H1 (cell line): ENCODE measurements around the gene GNG13. TPM values are rescaled to one million over a fixed set of nuclear protein-coding genes. Genes with fewer than 3 reads are reported as not detected.

Experiments used
- CHD7 ChIP-seq: fragments of 300-600 bp; sonication (generic); IDR thresholded peaks from 2 replicates; pipeline ENCODE4 v1.7.1; 2012; ENCODE audit warnings: low read length, moderate library complexity, mild to moderate bottlenecking, inconsistent platforms; ENCODE audit not compliant: insufficient replicate concordance
- CREB1 ChIP-seq: IDR thresholded peaks from 2 replicates; pipeline ENCODE4 v1.6.1; 2012; ENCODE audit warnings: inconsistent platforms
- KDM4A ChIP-seq: IDR thresholded peaks from one replicate; pipeline ENCODE4 v1.7.1; 2012; ENCODE audit warnings: low read depth, mild to moderate bottlenecking, moderate library complexity, low read length, inconsistent platforms; ENCODE audit not compliant: severe bottlenecking
- SUZ12 ChIP-seq: fragments of 200-600 bp; sonication (generic); IDR thresholded peaks from 2 replicates; pipeline ENCODE4 v1.6.1; 2012; ENCODE audit warnings: mild to moderate bottlenecking, inconsistent platforms, low read length, moderate library complexity, mixed read lengths
- polyA plus RNA-seq, 7 experiments: library from polyadenylated mRNA; depleted of rRNA in 3 of 7; stranded (reverse) in 5 of 7; unstranded in 2 of 7; fragments of >200 nt in 5 of 7; fragments of 200-250 nt in 2 of 7; gene quantifications; 1 replicate in 5 of 7; 2 replicates in 1 of 7; 4 replicates in 1 of 7; pipeline versions ENCODE4 v1.2.1 to v1.2.3, GENCODE V29; 2011 to 2013; ENCODE audit warnings: missing spikeins in 2 of 7, mixed read lengths in 2 of 7
- total RNA-seq: library from RNA; stranded (reverse); fragmentation: NEBNext Ultra II Directional; extraction: Animal tissue kit (Norgen Biotek cat#: 25700); gene quantifications from 2 replicates; pipeline ENCODE4 v1.2.1, GENCODE V29; 2021

The GNG13 gene
- total and polyA plus RNA-seq, 2 of the 8 experiments (the other 6 are each of a cell fraction or from before 2014, with no cell fraction given) = not detected

DNA sequence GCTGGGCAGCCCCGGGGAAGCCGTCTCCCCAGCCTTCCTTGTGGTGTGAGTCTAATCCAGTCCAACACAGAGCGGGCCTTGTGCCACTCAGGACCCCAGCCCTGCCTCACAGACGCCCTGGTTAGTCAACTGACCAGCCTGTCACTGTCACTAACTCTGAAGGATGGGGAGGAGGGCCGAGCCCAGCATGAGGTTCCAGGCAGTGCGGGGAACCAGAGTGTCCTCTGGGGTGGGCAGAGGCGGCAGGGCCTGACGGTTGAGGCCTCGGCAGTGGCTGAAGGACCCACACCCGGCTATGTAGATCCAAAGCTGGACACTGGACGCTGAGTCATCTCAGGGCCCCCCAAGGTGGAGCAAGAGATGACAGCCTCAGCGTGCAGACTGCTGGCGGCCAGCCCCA lies 21.0 kb downstream of the GNG13 start (continued):
- TF ChIP-seq CHD7 (no peak), CREB1 (no peak), KDM4A (no peak), SUZ12 (no peak)
